ENCODE results near the gene CR1. TPM values are rescaled to one million over a fixed set of nuclear protein-coding genes. Genes with fewer than 3 reads are reported as not detected.
A peak's percentile ranks its signal among the peaks of the same experiment; 100 is the strongest.
"Not testable (repeated sequence)": the region's sequence is repeated elsewhere in the genome, so short reads cannot be mapped to it uniquely, and the experiment has no call there.

Gene CR1
- total RNA-seq, 4 donors from 2014 or later: 0.56 to 1.0 (median 0.66) TPM

DNA sequence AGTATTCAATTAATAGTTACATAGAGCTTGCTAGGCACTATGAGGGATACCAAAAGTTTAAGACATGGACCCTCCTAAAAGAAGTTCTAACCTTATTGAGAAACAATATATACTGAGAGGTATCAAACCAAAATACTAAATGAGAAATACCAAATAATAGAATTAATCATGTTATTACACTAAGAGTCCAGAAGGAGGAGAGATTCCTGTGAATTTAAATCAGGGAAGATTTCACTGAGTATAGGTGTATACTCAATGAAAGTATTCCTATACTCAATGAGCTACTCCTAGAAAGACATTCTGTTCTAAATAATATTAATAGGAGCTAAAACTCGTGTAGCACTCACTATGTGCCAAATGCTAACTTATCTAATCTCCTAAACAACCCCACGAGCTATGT, 158.4 kb downstream of the CR1 start:
- Histone ChIP-seq H3K27ac (no peak overlapping the region), H3K9me3 (no peaks in the 10 kb centered on the region), H3K27me3 (no peaks in the 10 kb centered on the region), H3K4me3 (no peak overlapping the region), H3K36me3 (no peaks in the 10 kb centered on the region), H3K4me1 (no peaks in the 10 kb centered on the region)
- DNase-seq (ENCODE audit: low spot score in 2 of 2): no peak
- WGBS: 48% methylated on average over 2 of the region's 2 CpGs
- TF ChIP-seq EP300 (IDR thresholded peaks at IDR 0.05) (no peak), POLR2AphosphoS5 (IDR thresholded peaks at IDR 0.05) (no peak), POLR2A (IDR thresholded peaks at IDR 0.05) (no peak)
- TF ChIP-seq, protein P1, sequence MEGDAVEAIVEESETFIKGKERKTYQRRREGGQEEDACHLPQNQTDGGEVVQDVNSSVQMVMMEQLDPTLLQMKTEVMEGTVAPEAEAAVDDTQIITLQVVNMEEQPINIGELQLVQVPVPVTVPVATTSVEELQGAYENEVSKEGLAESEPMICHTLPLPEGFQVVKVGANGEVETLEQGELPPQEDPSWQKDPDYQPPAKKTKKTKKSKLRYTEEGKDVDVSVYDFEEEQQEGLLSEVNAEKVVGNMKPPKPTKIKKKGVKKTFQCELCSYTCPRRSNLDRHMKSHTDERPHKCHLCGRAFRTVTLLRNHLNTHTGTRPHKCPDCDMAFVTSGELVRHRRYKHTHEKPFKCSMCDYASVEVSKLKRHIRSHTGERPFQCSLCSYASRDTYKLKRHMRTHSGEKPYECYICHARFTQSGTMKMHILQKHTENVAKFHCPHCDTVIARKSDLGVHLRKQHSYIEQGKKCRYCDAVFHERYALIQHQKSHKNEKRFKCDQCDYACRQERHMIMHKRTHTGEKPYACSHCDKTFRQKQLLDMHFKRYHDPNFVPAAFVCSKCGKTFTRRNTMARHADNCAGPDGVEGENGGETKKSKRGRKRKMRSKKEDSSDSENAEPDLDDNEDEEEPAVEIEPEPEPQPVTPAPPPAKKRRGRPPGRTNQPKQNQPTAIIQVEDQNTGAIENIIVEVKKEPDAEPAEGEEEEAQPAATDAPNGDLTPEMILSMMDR (IDR thresholded peaks at IDR 0.05): peak in 1 of 2 donors; percentile 21

DNA sequence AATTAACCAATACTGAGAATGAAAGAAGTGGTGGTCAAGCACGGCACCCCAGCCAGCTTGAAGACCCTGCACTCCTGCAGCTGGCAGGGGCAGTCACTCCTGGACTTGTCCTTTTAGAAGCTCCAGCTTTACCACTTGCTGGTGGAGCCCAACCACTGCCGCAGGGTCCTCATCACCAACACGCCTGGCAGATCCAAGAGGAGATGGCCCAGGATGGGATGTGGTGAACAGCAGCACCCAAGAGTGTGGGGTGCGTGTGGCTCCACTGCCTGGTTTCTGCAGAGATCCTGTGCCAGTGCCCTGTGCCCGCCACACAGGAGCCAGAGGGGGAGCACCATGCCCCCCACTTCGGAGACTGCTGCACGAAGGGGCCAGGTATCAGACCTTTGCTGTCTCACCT, 162.5 kb downstream of the CR1 start:
- no peaks in the 10 kb centered on the region for H3K36me3 ChIP-seq

DNA sequence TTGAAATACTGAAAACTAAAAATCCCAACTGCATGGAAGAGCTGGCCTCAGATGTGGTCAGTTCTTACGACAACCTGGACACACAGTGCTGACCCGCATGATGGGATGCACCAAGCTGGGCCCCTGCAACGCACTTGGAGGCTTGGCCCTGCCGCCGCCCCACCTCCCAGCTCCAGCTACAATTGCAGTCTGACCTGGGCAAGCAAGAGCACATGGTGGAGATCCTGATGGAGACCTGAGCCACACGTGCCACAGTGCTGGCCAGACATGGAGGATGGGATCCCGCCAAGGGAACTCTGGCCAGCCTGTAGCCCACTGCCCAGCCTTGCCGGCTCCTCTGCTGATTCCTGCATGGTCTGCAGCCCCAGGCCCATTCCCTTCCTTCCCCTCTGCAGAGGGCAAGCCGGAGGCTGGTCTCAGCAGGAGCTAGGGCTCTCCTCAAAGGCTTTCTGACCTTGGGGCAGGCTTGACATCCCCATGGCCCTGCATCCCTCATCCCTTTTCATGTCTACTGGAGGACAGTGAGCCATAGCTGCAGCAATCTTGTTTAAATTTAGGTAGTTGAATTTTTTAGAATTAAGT, 163.0 kb downstream of the CR1 start:
- no peaks in the 10 kb centered on the region for H3K9me3 ChIP-seq
- H3K36me3 ChIP-seq: no peaks in the 10 kb centered on the region
- H3K27me3 ChIP-seq: peaks cover 6% of the 10 kb centered on the region
- H3K4me3 ChIP-seq: no peak overlapping the region
- DNase-seq (ENCODE audit: low spot score in 2 of 2): no peak
- 85% methylated on average over 9 of the region's 9 CpGs for WGBS
- TF ChIP-seq POLR2A (IDR thresholded peaks at IDR 0.05) (no peak), POLR2AphosphoS5 (IDR thresholded peaks at IDR 0.05) (no peak), EP300 (IDR thresholded peaks at IDR 0.05) (no peak)
- TF ChIP-seq, protein P1 (IDR thresholded peaks at IDR 0.05): no peak
- no peaks in the 10 kb centered on the region for H3K4me1 ChIP-seq
- no peak overlapping the region for H3K27ac ChIP-seq

More for the DNA sequence above, 162.5 kb downstream of the CR1 start:
- Histone ChIP-seq H3K9me3 (no peaks in the 10 kb centered on the region), H3K27ac (no peak overlapping the region), H3K4me1 (no peaks in the 10 kb centered on the region), H3K4me3 (no peak overlapping the region), H3K27me3 (peaks cover 6% of the 10 kb centered on the region)
- 81% methylated on average over 7 of the region's 7 CpGs for WGBS
- DNase-seq (ENCODE audit: low spot score in 2 of 2): no peak
- TF ChIP-seq POLR2A (IDR thresholded peaks at IDR 0.05) (no peak), EP300 (IDR thresholded peaks at IDR 0.05) (no peak), POLR2AphosphoS5 (IDR thresholded peaks at IDR 0.05) (no peak)
- TF ChIP-seq, protein P1 (IDR thresholded peaks at IDR 0.05): no peak

DNA sequence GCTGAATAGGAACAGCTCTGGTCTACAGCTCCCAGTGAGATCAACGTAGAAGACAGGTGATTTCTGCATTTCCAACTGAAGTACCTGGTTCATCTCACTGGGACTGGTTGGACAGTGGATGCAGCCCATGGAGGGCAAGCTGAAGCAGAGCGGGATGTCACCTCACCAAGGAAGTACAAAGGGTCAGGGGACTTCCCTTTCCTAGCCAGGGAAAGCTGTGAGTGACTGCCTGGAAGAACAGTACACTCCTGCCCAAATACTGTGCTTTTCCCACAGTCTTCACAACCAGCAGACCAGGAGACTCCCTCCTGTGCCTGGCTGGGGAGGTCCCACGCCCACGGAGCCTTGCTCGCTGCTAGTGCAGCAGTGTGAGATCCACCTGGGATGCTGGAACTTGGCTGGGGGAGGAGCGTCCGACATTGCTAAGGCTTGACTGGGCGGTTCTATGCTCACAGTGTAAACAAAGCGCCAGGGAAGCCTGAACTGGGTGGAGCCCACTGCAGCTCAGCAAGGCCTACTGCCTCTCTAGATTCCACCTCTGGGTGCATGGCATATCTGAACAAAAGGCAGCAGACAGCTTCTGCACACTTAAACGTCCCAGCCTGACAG, 163.7 kb downstream of the CR1 start:
- Histone ChIP-seq H3K4me3 (no peak overlapping the region), H3K9me3 (no peaks in the 10 kb centered on the region), H3K4me1 (no peaks in the 10 kb centered on the region), H3K27me3 (peaks cover 6% of the 10 kb centered on the region), H3K36me3 (no peaks in the 10 kb centered on the region), H3K27ac (no peak overlapping the region)
- no peak for TF ChIP-seq EP300 (IDR thresholded peaks at IDR 0.05)
- TF ChIP-seq POLR2A (IDR thresholded peaks at IDR 0.05): no peak
- TF ChIP-seq, protein P1 (IDR thresholded peaks at IDR 0.05): no peak
- no peak for TF ChIP-seq POLR2AphosphoS5 (IDR thresholded peaks at IDR 0.05)
- no peak for DNase-seq (ENCODE audit: low spot score in 2 of 2)
- WGBS: 59% methylated on average over 7 of the region's 10 CpGs

DNA sequence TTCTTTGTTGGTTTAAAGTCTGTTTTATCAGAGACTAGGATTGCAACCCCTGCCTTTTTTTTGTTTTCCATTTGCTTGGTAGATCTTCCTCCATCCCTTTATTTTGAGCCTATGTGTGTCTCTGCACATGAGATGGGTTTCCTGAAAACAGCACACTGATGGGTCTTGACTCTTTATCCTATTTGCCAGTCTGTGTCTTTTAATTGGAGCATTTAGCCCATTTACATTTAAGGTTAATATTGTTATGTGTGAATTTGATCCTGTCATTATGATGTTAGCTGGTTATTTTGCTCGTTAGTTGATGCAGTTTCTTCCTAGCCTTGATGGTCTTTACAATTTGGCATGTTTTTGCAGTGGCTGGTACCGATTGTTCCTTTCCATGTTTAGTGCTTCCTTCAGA, 165.5 kb downstream of the CR1 start:
- 89% methylated on average over 2 of the region's 2 CpGs for WGBS
- H3K4me3 ChIP-seq; H3K4me1 ChIP-seq; H3K27ac ChIP-seq; H3K36me3 ChIP-seq; DNase-seq (ENCODE audit: low spot score in 2 of 2); H3K9me3 ChIP-seq: not testable (repeated sequence)
- H3K27me3 ChIP-seq: peaks cover 22% of the 10 kb centered on the region
